GM19468 (cell line): ENCODE measurements around the gene LYAR.
"Not testable (repeated sequence)": the region's sequence is repeated elsewhere in the genome, so short reads cannot be mapped to it uniquely, and the experiment has no call there.

ENCODE experiments used
- ATAC-seq: cut with Tn5 transposase; IDR thresholded peaks from one replicate; pipeline ENCODE4 v1.9.1; 2021; ENCODE audit warnings: mild to moderate bottlenecking, moderate library complexity, moderate number of reproducible peaks; ENCODE audit not compliant: unreplicated experiment; ENCODE audit errors: extremely low read depth

The LYAR gene

DNA sequence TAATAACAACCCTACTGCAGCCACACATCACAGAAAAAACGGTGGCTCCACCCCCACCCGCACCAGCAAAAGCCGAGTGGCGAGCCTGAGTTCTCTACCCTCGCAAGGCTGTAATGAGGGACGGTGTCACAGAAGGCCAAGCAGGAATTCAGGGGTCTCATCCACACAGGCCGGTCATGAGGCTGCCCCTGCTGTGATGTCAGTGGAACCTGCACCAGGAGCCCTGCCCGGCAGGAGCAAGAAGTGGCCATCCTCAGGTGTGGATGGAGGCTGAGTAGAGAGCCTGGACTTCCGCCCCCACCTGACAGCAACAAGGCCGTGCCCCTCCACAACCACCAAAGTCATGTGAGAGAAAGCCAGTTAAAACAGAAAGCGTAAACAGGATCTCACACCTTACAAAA lies 20.6 kb downstream of the LYAR start:
- ATAC-seq = no peak

DNA sequence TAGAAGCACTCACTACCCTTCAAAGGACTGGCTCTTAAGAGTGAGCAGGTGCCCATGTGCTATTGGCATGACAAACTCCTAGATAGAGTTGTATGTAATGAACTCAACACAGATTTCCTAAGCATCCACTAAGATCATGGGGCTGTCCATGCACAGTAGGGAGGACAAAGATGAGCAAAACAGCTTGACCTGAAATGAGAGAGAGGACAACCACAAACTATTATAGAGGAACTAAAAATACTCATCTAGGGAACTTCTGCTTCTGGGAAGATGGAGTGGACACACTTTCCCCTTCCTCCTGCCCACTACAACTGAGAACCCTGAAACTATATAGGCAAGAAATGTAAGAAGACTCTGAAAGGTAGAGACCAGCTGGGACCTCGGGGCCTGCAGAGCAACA lies 21.2 kb downstream of the LYAR start:
- ATAC-seq = no peak

DNA sequence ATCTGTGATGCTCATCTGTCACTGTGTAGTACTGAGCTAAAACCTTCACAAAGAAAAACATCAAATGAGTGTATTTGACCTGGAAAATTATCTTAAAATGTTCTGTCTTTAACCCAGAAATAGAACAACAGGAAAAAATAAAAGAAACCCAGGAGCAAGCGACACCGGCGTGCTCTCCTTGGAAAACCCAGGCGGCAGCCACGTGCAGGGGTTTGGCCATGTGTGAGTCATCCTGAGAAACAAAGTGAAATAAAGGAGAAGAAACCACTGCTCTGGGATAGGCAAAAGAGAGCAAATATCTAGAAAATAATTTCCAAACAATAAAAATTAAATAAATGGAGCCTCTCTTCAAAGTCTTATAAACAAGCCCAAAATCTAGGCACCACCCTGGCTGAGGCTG lies 22.0 kb downstream of the LYAR start:
- no peak for ATAC-seq

GRCh38 chr4:4260185-4260751 lies 29.7 kb downstream of the LYAR start:
- peak; percentile 76 for ATAC-seq

DNA sequence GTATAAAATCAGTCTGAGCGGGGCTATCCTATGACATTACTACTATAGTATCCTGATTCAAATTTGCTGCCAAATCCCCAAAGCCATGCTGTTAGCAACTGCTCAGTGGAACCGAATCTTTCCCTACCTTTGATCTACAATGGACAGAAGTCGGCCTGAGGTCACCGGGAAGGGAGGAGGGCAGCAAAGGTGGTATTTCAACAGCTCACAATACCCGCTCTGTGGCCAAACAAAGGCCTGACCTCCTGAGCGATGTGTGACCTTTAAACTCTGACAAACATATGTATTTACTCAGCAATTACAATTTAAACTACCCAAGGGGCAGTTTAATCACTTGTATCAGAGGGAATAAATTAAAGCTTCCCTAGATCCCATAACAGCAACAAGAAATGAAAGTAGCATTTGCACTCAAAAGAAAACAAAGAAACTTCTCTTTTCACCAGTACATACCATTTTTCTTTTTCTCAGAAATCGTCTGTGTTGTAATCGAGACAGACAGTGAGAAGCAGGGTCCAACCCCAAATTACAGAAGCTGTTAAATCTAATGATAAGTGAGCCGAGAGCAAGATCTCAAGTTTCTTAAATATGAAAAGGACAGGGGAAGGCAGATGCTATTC lies 30.4 kb downstream of the LYAR start:
- ATAC-seq = no peak

DNA sequence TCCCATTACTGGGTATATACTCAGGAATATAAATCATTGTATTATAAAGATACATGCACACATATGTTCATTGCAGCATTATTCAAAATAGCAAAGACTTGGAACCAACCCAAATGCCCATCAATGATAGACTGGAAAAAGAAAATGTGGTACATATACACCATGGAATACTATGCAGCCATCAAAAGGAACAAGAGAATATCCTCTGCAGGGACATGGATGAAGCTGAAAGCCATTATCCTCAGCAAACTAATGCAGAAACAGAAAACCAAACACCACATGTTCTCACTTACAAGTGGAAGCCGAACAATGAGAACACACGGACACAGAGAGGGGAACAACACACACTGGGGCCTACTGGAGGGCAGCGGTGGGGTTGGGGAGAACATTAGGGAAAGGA lies 32.2 kb downstream of the LYAR start:
- not testable (repeated sequence) for ATAC-seq

DNA sequence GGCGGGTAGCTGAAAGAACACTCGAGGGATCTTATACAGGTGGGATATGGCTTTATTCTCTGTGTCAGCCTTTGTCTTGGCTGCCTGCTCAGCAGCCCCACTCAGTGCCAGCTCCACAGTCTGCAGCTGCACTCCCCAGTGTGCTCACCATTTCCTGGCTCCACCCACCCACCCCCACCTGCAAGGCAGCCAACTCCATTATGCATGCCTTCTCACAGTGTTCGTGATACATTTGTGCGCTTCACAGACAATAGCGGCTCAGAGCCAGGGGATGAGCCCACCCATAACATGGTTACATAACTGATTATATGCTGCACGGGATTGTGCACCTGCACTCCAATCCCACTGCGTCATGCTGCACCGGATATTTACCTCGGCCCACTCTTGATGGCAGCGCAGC lies 33.2 kb downstream of the LYAR start:
- no peak for ATAC-seq

DNA sequence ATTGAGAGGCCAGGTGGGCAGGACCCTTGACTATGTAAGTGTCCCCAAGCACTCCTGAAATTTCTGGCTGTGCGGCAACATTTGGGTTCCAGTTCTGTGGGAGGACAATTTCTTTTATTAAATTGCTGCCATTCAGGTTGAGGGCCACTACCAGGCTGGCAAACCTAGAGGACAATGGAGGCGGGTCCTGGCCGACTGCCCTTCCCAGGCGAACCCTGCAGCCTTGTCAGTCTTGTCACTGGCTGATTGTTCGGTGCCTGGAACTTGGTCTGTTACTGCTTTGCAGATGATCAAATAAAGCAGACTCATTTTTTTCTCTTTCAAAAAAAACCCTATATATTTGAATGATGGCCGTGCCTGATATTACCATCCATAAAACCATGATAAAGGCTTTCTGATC lies 35.3 kb downstream of the LYAR start:
- ATAC-seq = no peak

DNA sequence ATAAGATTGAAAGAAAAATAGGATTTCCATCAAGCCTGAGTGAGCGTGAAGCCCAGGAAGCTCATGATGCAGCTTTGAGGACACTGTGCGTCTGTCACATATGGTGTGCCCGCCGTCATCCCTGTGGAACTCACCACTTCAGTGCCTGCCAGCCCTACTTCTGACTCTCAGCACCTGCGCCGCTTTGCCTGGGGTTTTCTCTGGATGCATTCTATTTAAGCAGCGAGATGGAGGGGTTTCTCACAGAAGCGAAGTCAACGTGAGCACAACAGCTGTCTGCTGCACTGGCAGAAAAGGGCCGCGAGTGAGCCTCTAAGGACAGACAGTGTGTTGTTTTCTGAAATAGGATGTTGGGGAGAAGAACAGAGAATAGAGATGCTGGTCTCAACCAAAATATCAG lies 35.8 kb downstream of the LYAR start:
- ATAC-seq = no peak

DNA sequence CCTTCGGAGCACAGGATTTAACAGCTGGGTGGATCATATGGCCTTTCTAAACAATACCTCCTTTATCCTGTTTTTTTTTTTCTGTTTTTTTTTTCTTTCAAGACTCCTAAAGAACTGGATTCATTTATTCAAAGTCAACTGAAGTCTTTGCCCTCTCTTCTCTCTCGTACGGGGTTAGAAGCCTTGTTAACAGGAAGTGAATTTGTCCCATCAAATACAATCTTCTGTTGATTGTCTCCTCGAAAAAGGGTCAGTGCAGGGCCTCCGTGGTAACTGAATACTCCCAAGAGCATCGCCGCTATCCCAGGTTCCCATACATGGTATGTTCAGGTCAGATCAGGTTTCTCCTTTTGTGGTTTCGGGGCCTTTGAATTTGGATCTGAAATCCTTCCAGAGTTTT lies 40.1 kb downstream of the LYAR start:
- ATAC-seq = no peak

DNA sequence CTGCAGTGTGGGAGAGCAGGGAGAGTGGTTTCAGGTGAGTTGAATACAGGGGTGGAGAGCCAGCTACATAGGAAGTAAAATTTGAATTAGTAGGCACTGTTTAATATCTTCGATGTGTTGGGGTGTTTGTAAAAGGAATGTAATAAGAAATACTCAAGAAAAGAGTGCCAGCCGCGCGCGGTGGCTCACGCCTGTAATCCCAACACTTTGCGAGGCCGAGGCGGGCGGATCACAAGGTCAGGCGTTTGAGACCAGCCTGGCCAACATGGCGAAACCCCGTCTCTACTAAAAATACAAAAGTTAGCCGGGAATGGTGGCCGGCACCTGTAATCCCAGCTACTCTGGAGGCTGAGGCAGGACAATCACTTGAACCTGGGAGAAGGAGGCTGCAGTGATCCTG lies 40.6 kb downstream of the LYAR start:
- ATAC-seq = not testable (repeated sequence)

DNA sequence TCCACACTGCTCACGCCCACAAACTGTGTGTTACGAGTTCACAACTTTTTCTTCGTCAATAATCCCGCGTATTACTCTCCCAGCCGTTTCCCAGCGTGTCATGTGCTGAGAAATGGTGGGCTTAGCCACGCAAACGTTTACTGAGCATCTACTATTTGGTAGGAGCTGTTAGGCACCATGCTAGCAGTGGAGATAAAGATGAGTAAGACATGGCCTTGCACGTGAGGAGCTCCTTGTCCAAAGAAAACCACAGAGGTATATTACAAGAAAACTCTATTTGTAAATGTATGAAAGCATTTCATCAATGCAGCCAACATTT lies 41.1 kb downstream of the LYAR start:
- no peak for ATAC-seq

GRCh38 chr4:4248029-4248884 lies 41.7 kb downstream of the LYAR start, which contains the start of gene TMEM128:
TMEM128 (minus strand) TSS chr4:4248223; CDS start chr4:4248202, 21 bp downstream.
- ATAC-seq = peak; percentile 77

- peak; percentile 6 for ATAC-seq
Measured at GRCh38 chr4:4247696-4248028, 42.3 kb downstream of the LYAR start.

DNA sequence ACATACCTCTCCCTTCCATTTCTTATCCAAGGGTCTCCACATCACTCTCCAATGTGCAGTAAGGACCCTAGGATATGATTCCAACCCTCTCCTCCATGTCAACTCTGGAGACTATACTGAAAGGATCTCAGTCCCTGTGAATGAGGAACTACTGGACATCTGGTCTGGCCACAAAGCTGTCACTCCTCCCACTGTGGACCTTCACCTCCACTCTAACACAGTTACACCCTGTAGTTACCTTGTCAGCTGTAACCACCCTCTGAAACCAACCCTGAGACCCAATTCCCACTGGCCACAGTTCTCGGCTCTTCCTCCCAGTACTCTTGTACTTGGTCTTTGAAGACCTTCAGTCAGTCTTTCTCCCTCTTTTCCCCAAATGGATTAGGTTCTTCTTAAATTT lies 44.8 kb downstream of the LYAR start:
- ATAC-seq = no peak

GRCh38 chr4:4239551-4239950 lies 50.4 kb downstream of the LYAR start:
- ATAC-seq = not testable (repeated sequence)

DNA sequence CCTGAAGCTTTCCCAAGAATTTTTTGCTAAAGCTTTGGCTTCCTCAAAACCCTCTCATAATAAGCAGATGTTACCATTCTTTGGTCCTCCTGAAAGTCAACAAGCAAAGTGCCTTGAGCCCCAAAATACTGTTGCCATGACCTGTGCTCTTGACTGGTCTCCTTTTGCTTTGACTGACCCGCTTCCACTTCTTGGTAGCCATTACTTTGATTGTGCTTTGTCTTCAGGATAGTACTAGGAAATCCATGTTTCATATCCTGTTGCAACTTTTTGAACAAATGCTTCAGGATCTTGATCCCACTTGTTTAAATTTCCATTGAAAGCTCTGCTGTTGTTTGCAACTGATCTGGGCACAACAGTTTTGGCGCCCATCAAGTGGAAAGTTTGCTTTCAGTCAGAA lies 56.3 kb downstream of the LYAR start:
- no peak for ATAC-seq

GRCh38 chr4:4228356-4228668 lies 61.6 kb downstream of the LYAR start:
- ATAC-seq = no peak

DNA sequence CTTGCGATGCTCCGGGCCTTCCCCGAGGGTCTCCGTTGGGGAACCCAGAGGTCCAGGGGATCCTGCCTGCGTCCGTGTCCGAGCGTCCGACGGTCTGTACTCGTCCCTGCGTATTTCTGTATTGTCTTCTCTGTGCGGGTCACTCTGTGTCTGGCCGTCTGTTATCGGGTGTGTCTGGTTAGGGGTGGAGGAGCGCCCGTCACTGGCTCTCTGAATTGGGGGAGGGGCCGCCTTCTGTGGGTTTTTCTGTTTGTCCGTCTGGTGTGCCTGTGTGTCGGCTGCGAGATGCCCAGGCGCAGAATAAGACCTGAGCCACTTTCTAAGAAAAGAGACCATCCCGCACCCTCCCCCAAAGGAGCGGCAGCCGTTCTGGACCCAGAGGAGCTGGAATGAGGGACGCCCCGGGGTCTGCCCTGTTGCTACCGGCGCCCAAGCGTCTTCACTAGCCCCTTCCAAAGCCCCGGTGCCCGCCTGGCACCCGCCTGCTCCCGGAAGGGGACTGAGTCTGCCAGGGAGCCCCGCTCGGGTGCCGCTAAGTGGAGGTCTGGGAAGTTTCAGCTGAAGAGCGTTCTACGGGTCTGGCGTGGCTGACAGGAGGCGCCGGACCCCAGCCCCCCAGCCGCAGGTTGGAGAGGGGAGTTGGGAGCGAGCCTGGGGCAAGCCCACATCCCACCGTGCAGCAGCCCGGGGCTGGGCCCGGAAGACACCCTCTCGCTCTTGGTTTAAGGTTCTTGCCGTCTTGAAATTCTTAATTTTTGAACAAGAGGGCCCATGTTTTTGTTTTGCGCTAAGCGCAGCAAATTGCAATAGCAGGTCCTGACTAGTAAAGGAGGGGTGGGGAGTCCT lies 62.2 kb downstream of the LYAR start:
- ATAC-seq = no peak

GRCh38 chr4:4226606-4227438 lies 63.1 kb downstream of the LYAR start, which contains the start of gene OTOP1:
OTOP1 (minus strand) TSS chr4:4226929; CDS start chr4:4226864, 65 bp downstream.
- no peak for ATAC-seq
